Ishikawa (cell line): ENCODE data around the gene VTI1A.

Source experiments
- EP300 ChIP-seq: IDR thresholded peaks from 2 replicates; pipeline ENCODE4 v1.6.1; 2012; ENCODE audit warnings: borderline replicate concordance
- FOXM1 ChIP-seq: IDR thresholded peaks from 2 replicates; pipeline ENCODE4 v1.6.1; 2012; ENCODE audit warnings: low read depth, borderline replicate concordance
- NFIC ChIP-seq: IDR thresholded peaks from 2 replicates; pipeline ENCODE4 v1.6.1; 2012
- RAD21 ChIP-seq: IDR thresholded peaks from 2 replicates; pipeline ENCODE4 v1.6.1; 2012; ENCODE audit warnings: low read depth
- TAF1 ChIP-seq: IDR thresholded peaks from 2 replicates; pipeline ENCODE4 v1.6.1; 2012; ENCODE audit warnings: low read depth, mild to moderate bottlenecking
- YY1 ChIP-seq: IDR thresholded peaks from 2 replicates; pipeline ENCODE4 v1.6.1; 2012; ENCODE audit warnings: low read depth
- ZBTB7A ChIP-seq: IDR thresholded peaks from 2 replicates; pipeline ENCODE4 v1.6.1; 2012; ENCODE audit warnings: low read depth
- TF ChIP-seq, protein P1 (sequence below): IDR thresholded peaks from 2 replicates; pipeline ENCODE4 v1.6.1; 2012

DNA sequence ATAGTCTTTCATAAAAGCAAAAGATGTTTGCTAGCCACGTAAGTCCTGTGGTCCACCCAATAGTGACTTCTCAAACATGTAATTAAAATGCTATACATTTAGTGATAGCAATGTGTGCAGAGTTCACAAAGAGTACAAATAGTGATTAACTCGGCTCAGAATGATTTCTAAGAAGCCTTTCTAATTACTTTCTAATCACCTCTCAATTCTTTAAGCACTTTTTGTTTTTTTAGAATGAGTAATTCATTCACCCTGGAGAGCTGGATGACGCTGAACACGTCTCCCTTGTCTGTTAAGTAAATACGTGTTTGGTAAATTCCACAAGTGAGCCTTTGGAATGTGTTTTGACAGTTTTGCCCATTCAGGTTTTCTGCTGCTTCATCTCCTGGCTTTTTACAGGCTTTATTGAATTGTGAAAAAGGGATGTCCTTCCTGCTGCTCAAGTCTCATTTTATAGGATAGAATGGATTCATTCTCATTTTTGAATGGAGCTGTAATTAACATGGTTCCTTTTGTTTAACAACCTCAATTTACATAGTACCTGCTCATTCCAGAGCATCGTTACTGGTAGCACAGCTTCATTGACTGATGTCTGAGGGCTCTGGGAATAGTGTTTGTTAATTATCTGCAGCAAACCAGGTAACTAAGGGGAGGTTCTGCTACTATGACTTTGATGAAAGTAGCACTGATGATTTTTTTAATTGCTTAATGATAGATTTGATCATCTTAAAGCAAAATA, 212.1 kb downstream of the VTI1A start:
- TF ChIP-seq TAF1 (no peak), EP300 (no peak), NFIC (no peak), FOXM1 (no peak), RAD21 (no peak), YY1 (no peak), ZBTB7A (no peak)
- TF ChIP-seq, protein P1, sequence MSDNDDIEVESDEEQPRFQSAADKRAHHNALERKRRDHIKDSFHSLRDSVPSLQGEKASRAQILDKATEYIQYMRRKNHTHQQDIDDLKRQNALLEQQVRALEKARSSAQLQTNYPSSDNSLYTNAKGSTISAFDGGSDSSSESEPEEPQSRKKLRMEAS = no peak
